MV-4-11 (cell line): Measurements from ENCODE around the gene C9orf152.
"Not testable (repeated sequence)": the region's sequence is repeated elsewhere in the genome, so short reads cannot be mapped to it uniquely, and the experiment has no call there.

Experiments used
- DNase-seq: peaks from one replicate; lab custom pipeline; 2025; lab: John Stamatoyannopoulos, UW

C9orf152 gene

GRCh38 chr9:110214586-110215355, 6.8 kb upstream of the C9orf152 start:
- DNase-seq = no peak

GRCh38 chr9:110214090-110214489, 6.1 kb upstream of the C9orf152 start:
- DNase-seq = no peak

- no peak for DNase-seq
Observed at GRCh38 chr9:110213413-110214044, 5.6 kb upstream of the C9orf152 start.

- no peak for DNase-seq
Observed at GRCh38 chr9:110207071-110207641, 803 bp downstream of the C9orf152 start.

GRCh38 chr9:110206389-110206788, 1.6 kb downstream of the C9orf152 start:
- DNase-seq = no peak

GRCh38 chr9:110205612-110206011, 2.3 kb downstream of the C9orf152 start:
- DNase-seq = not testable (repeated sequence)

GRCh38 chr9:110202232-110202631, 5.7 kb downstream of the C9orf152 start:
- no peak for DNase-seq

- no peak for DNase-seq
Observed at GRCh38 chr9:110199643-110200042, 8.3 kb downstream of the C9orf152 start.

GRCh38 chr9:110198357-110198756, 9.6 kb downstream of the C9orf152 start:
- DNase-seq = no peak

GRCh38 chr9:110197330-110198187, 10.4 kb downstream of the C9orf152 start:
- no peak for DNase-seq

- not testable (repeated sequence) for DNase-seq
Observed at GRCh38 chr9:110196084-110196499, 11.9 kb downstream of the C9orf152 start.

- peak; percentile 88 for DNase-seq
Observed at GRCh38 chr9:110192531-110193261, 15.3 kb downstream of the C9orf152 start.

- peak; percentile 19 for DNase-seq
Observed at GRCh38 chr9:110191615-110192014, 16.3 kb downstream of the C9orf152 start.

- DNase-seq = no peak
Observed at GRCh38 chr9:110189559-110190320, 18.2 kb downstream of the C9orf152 start.

- DNase-seq = peak; percentile 83
Observed at GRCh38 chr9:110188991-110189390, 19.0 kb downstream of the C9orf152 start.

- DNase-seq = no peak
Observed at GRCh38 chr9:110188101-110188500, 19.9 kb downstream of the C9orf152 start.

GRCh38 chr9:110187126-110187525, 20.8 kb downstream of the C9orf152 start:
- DNase-seq = no peak

GRCh38 chr9:110186254-110186653, 21.7 kb downstream of the C9orf152 start:
- no peak for DNase-seq

GRCh38 chr9:110185806-110186205, 22.2 kb downstream of the C9orf152 start:
- DNase-seq = no peak

- DNase-seq = peak; percentile 54
Observed at GRCh38 chr9:110183208-110184145, 24.5 kb downstream of the C9orf152 start.
